ENCODE data around the gene TMIE. TPM values are rescaled to one million over a fixed set of nuclear protein-coding genes. Genes with fewer than 3 reads are reported as not detected.

TMIE gene
- total RNA-seq, 4 donors from 2014 or later = not detected

DNA sequence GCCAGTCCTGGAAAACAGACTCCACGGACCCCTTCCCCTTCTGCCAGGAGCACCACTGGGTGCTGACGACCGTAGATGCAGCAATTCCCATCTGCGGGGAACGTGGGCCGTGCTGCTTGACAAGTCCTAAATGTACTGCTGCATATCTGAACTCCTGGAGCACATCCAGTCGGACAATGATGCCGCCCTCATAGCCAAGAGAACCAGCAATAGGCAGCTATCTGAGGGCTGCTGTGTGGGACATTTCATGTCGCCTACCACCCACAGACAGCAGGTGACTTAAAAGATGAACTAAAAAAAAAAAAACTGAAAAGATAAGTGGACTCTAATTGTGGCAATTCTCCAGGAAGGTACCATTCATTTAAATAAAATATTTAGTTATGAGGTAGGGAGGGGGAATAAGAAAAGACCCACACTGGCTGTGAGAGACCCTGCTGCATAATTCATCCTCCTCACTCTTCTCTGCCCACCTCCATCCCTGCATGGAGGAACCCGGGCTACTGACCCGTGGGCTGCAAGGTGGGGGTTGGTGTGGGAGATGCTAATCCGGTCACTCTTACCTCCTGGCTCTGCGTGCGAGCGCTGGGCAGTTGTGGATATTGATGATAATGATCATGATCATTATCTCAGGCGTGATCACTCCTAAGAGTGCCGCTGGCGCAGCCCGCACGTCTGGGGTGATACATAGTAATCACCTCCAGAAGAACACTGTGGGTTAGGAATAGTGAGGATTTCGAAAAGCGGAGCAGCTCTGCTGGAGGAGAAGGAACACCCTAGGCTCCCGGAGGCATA is 36.0 kb upstream of the TMIE start:
- no peaks in the 10 kb centered on the region for H3K9me3 ChIP-seq
- DNase-seq = no peak
- H3K4me1 ChIP-seq = peaks cover 0 to 9% (median 2%) of the 10 kb centered on the region in 4 donors
- no peaks in the 10 kb centered on the region for H3K36me3 ChIP-seq
- TF ChIP-seq POLR2A (IDR thresholded peaks at IDR 0.05) = no peak
- H3K4me3 ChIP-seq = no peak overlapping the region
- in situ Hi-C loops (cut with MboI; ENCODE audit: low pct_ligation_motif_present in 1 of 4, low pct_unique_long_range_greater_than_20kb in 1 of 4, low sequenced_read_pairs in 3 of 4) = no loop called here
- intact Hi-C loops (cut with DNase I; ENCODE audit: low total_unique reads) = no loop called here
- no peak overlapping the region for H3K27ac ChIP-seq
- WGBS, 2 donors (ENCODE audit: low coverage in 1 of 2) = 70 to 78% methylated on average over 9 to 23 of the region's 23 CpGs
- no peaks in the 10 kb centered on the region for H3K27me3 ChIP-seq

DNA sequence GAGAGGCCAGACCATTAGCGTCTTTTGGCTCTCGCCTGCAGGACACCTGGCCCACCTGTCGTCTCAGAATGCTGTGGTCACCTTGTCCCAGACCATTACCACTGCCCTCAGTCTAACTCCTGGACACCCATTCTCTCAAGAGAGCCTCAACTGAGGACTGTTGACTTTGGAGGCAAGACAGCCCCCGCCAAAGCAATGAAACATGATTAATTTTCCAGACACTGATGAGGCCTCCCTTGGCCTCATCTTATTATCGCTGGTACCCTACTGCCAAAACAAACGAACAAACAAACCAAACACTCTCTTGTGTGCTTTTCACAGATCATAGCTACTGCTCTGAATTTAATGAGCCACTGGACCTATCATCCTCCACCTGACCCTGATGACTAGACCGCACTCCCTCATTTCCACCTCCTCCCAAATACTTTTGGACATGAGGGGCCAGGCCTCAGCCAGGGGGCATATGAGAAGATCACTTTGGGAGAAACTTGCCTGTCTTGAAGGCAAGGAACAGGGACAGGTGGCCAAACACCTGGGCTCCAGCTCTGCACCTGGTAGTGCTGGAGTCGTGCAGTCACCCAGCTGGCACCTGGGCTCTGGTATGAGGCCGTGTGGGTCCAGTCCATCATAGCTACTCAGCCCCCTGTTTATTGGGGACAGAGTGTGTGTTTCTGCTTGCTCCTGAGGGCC is 35.3 kb upstream of the TMIE start:
- no peaks in the 10 kb centered on the region for H3K27me3 ChIP-seq
- no peaks in the 10 kb centered on the region for H3K36me3 ChIP-seq
- peaks cover 0 to 9% (median 2%) of the 10 kb centered on the region in 4 donors for H3K4me1 ChIP-seq
- H3K9me3 ChIP-seq = no peaks in the 10 kb centered on the region
- H3K27ac ChIP-seq = no peak overlapping the region
- 60 to 66% methylated on average over 1 to 9 of the region's 9 CpGs for WGBS, 2 donors (ENCODE audit: low coverage in 1 of 2)
- intact Hi-C loops (cut with DNase I; ENCODE audit: low total_unique reads) = no loop called here
- DNase-seq = no peak
- in situ Hi-C loops (cut with MboI; ENCODE audit: low pct_ligation_motif_present in 1 of 4, low pct_unique_long_range_greater_than_20kb in 1 of 4, low sequenced_read_pairs in 3 of 4) = no loop called here
- no peak for TF ChIP-seq POLR2A (IDR thresholded peaks at IDR 0.05)
- TF ChIP-seq EP300 (IDR thresholded peaks at IDR 0.05; ENCODE audit: low read depth) = no peak
- TF ChIP-seq, protein P1, sequence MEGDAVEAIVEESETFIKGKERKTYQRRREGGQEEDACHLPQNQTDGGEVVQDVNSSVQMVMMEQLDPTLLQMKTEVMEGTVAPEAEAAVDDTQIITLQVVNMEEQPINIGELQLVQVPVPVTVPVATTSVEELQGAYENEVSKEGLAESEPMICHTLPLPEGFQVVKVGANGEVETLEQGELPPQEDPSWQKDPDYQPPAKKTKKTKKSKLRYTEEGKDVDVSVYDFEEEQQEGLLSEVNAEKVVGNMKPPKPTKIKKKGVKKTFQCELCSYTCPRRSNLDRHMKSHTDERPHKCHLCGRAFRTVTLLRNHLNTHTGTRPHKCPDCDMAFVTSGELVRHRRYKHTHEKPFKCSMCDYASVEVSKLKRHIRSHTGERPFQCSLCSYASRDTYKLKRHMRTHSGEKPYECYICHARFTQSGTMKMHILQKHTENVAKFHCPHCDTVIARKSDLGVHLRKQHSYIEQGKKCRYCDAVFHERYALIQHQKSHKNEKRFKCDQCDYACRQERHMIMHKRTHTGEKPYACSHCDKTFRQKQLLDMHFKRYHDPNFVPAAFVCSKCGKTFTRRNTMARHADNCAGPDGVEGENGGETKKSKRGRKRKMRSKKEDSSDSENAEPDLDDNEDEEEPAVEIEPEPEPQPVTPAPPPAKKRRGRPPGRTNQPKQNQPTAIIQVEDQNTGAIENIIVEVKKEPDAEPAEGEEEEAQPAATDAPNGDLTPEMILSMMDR (IDR thresholded peaks at IDR 0.05) = no peak
- TF ChIP-seq POLR2AphosphoS5 (IDR thresholded peaks at IDR 0.05) = no peak
- H3K4me3 ChIP-seq = no peak overlapping the region

DNA sequence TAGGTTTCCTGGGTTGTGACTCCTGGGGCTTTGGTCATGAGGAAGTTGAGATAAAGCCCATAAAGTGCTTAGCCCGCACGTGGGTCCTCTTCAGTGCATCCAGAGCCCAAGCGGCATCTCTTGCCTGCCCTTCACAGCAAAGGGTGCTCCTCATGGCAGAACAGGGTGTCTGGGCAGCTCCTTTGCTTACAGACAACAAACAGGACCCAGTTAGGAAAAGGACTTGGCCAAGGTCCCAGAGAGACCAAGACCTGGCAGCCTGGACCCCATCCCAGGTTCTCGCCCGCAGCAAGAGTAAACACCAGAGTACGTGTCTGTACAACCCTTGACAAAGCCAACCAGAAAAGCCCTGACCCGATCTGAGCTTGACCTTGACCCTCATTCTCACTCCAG is 34.7 kb upstream of the TMIE start:
- Histone ChIP-seq H3K9me3 (no peaks in the 10 kb centered on the region), H3K4me3 (no peak overlapping the region), H3K27ac (no peak overlapping the region), H3K27me3 (no peaks in the 10 kb centered on the region), H3K4me1 (peaks cover 0 to 9% (median 2%) of the 10 kb centered on the region in 4 donors), H3K36me3 (no peaks in the 10 kb centered on the region)
- WGBS, 2 donors (ENCODE audit: low coverage in 1 of 2) = 63% methylated on average over 6 of the region's 7 CpGs; no CpG with 5 or more reads in 1 of the 2 donors
- TF ChIP-seq EP300 (IDR thresholded peaks at IDR 0.05; ENCODE audit: low read depth) (no peak), POLR2AphosphoS5 (IDR thresholded peaks at IDR 0.05) (no peak), POLR2A (IDR thresholded peaks at IDR 0.05) (no peak)
- TF ChIP-seq, protein P1 (IDR thresholded peaks at IDR 0.05) = no peak
- peak; percentile 8 for DNase-seq
- intact Hi-C loops (cut with DNase I; ENCODE audit: low total_unique reads) (no loop called here), in situ Hi-C loops (cut with MboI; ENCODE audit: low pct_ligation_motif_present in 1 of 4, low pct_unique_long_range_greater_than_20kb in 1 of 4, low sequenced_read_pairs in 3 of 4) (no loop called here)

DNA sequence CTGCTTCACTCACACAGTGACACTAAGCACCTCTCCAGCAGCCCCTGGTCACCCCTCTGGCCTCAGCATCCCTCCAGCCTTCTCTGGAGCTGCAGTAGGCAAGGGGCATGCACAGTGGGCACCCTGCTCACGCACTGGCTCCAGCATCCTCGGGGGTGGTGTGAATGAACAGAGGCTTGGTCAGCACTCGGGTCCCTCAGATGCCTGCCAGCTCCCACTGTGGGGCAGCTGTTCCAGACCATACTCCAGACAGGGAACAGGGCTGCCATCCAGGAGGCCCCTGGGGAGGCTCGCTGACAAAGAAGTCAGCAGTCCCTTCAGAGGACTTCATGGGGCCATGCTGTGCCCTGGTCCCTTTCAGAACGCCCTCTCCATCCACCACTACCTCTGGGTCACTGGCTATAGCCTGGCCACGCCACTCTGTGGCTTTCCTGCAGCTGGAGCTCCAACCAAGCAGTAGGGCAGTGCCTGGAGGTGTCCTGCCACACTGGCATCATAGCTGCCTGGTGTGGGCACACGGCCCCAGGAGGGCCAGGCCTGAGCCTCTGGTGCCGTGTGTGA is 34.1 kb upstream of the TMIE start:
- intact Hi-C loops (cut with DNase I; ENCODE audit: low total_unique reads) (no loop called here), in situ Hi-C loops (cut with MboI; ENCODE audit: low pct_ligation_motif_present in 1 of 4, low pct_unique_long_range_greater_than_20kb in 1 of 4, low sequenced_read_pairs in 3 of 4) (no loop called here)
- Histone ChIP-seq H3K9me3 (no peaks in the 10 kb centered on the region), H3K27ac (no peak overlapping the region), H3K4me3 (no peak overlapping the region), H3K27me3 (no peaks in the 10 kb centered on the region), H3K36me3 (no peaks in the 10 kb centered on the region), H3K4me1 (peaks cover 0 to 9% (median 2%) of the 10 kb centered on the region in 4 donors)
- peak; percentile 5 for DNase-seq
- TF ChIP-seq, protein P1 (IDR thresholded peaks at IDR 0.05) = no peak
- TF ChIP-seq EP300 (IDR thresholded peaks at IDR 0.05; ENCODE audit: low read depth) = no peak
- no peak for TF ChIP-seq POLR2AphosphoS5 (IDR thresholded peaks at IDR 0.05)
- no peak for TF ChIP-seq POLR2A (IDR thresholded peaks at IDR 0.05)
- WGBS, 2 donors (ENCODE audit: low coverage in 1 of 2) = 79% methylated on average over 8 of the region's 8 CpGs; no CpG with 5 or more reads in 1 of the 2 donors
